ENCODE data around the gene ERCC4. TPM values are rescaled to one million over a fixed set of nuclear protein-coding genes. Genes with fewer than 3 reads are reported as not detected.

Gene ERCC4
- total and polyA plus RNA-seq, 2 of the 8 experiments (the other 6 are each of a cell fraction or from before 2014, with no cell fraction given) = 1.6 to 13.2 TPM

- TF ChIP-seq SAP30 (IDR thresholded peaks at IDR 0.05; ENCODE audit: insufficient read depth, insufficient replicate concordance, low read length) = no peak
- TF ChIP-seq POLR2AphosphoS5 (IDR thresholded peaks at IDR 0.05; ENCODE audit: low read depth, low read length) = no peak
- TF ChIP-seq CHD1 (IDR thresholded peaks at IDR 0.05; ENCODE audit: low read depth, low read length) = no peak
- TF ChIP-seq SRF (IDR thresholded peaks at IDR 0.05; ENCODE audit: low read depth, low read length) = no peak
- no peak for TF ChIP-seq ATF2 (IDR thresholded peaks at IDR 0.05; ENCODE audit: low read length)
- no peak for TF ChIP-seq SIRT6 (IDR thresholded peaks at IDR 0.05; ENCODE audit: low read length)
- H3K56ac ChIP-seq (replicated peaks; ENCODE audit: insufficient read length, low read depth, low read length) = no peak overlapping the region
- H3K18ac ChIP-seq (ENCODE audit: extremely low read depth, low read length) = no peak overlapping the region
- no peak overlapping the region for H3K27ac ChIP-seq (ENCODE audit: low read depth, low read length)
- H3K4me3 ChIP-seq (ENCODE audit: extremely low read depth in 1 of 4, insufficient read depth in 2 of 4, low read depth in 3 of 4, low read length in 4 of 4) = no peak overlapping the region
- H4K8ac ChIP-seq (ENCODE audit: extremely low read depth, insufficient read depth, low read length) = no peak overlapping the region
- H2BK120ac ChIP-seq (replicated peaks; ENCODE audit: low read depth, low read length) = no peak overlapping the region
- H3K36me3 ChIP-seq (ENCODE audit: control insufficient read depth in 2 of 4, insufficient read depth in 4 of 4, low read length in 3 of 4) = no peaks in the 10 kb centered on the region
- H2BK12ac ChIP-seq (ENCODE audit: low read depth, low read length) = no peak overlapping the region
- no peaks in the 10 kb centered on the region for H3K4me1 ChIP-seq (replicated peaks in 1 of 4; ENCODE audit: control insufficient read depth in 3 of 4, insufficient read depth in 4 of 4, low read length in 3 of 4)
- no peaks in the 10 kb centered on the region for H4K20me1 ChIP-seq (replicated peaks in 1 of 2; ENCODE audit: control insufficient read depth in 1 of 2, insufficient read depth in 2 of 2, low read length in 2 of 2)
- no peaks in the 10 kb centered on the region; a peak in 1 of 7 replicates for H3K27me3 ChIP-seq (replicated peaks in 1 of 4; ENCODE audit: control insufficient read depth in 3 of 4, extremely low read depth in 1 of 4, insufficient read depth in 3 of 4, low read length in 3 of 4)
- ChIA-PET CTCF (ENCODE audit: partially characterized antibody) (interaction anchor here (1.3 to 1.4 kb wide), 3 partner anchors 13 to 92 kb away, joined by 3 to 5 read pairs (median 3); no protein-coding TSS in a partner anchor), POLR2A (ENCODE audit: partially characterized antibody) (no interaction called here)
- H3K79me1 ChIP-seq (ENCODE audit: low read depth, low read length) = no peaks in the 10 kb centered on the region
- peaks cover 10 to 24% of the 10 kb centered on the region in 2 experiments for H3K9me3 ChIP-seq (ENCODE audit: insufficient read depth in 2 of 2, low read depth in 1 of 2, low read length in 1 of 2)
- H3K4me2 ChIP-seq (ENCODE audit: insufficient read depth in 1 of 2, low read depth in 2 of 2, low read length in 2 of 2) = no peak overlapping the region
- no peak overlapping the region for H3K23ac ChIP-seq (ENCODE audit: insufficient read length)
- FAIRE-seq = no peak
- no peak overlapping the region for H3K14ac ChIP-seq (ENCODE audit: insufficient read length)
- H3K79me2 ChIP-seq (ENCODE audit: control insufficient read depth in 1 of 2, insufficient read depth in 2 of 2, low read length in 2 of 2) = no peaks in the 10 kb centered on the region
- DNase-seq (ENCODE audit: low read depth in 1 of 2, low spot score in 2 of 2) = no peak
- H3K4ac ChIP-seq (replicated peaks; ENCODE audit: insufficient read length, low read depth, low read length) = no peak overlapping the region
- no peak overlapping the region for H2AK5ac ChIP-seq (ENCODE audit: low read depth, low read length)
- H2BK15ac ChIP-seq (ENCODE audit: low read length) = no peak overlapping the region
- WGBS, 2 experiments (ENCODE audit: extremely low coverage in 1 of 2, insufficient coverage in 1 of 2, insufficient read length in 1 of 2, insufficient replicate concordance in 2 of 2, low coverage in 1 of 2, low lambda C conversion rate in 2 of 2, missing lambda C conversion rate in 1 of 2) = 72% methylated on average over 4 of the region's 4 CpGs; no CpG with 5 or more reads in 1 of the 2 experiments
- no peak overlapping the region for H4K5ac ChIP-seq (ENCODE audit: insufficient read length, low read depth, low read length)
- no peak overlapping the region for H2BK5ac ChIP-seq (ENCODE audit: low read depth, low read length)
- H3K23me2 ChIP-seq (ENCODE audit: low read depth, low read length) = no peaks in the 10 kb centered on the region
- H4K91ac ChIP-seq (replicated peaks; ENCODE audit: insufficient read length, low read length) = no peak overlapping the region
- H2AFZ ChIP-seq (ENCODE audit: low read length) = no peak overlapping the region
- H2BK20ac ChIP-seq (ENCODE audit: low read length) = no peak overlapping the region
- no peak overlapping the region for H3K9ac ChIP-seq (replicated peaks in 1 of 4; ENCODE audit: extremely low read depth in 1 of 4, low read depth in 3 of 4, low read length in 3 of 4)
Measured at GRCh38 chr16:13892301-13892700, 27.7 kb upstream of the ERCC4 start.
